Activated naive CD8-positive, alpha-beta T cell (primary cell): ENCODE results near the gene PRPSAP2.

ENCODE experiments used
- H3K27ac Mint-ChIP-seq: one replicate; pipeline ENCODE4 v1.8.0; 2021; ENCODE audit warnings: mixed read lengths
- H3K27me3 Mint-ChIP-seq: one replicate; pipeline ENCODE4 v1.8.0; 2021; ENCODE audit warnings: mixed read lengths
- H3K36me3 Mint-ChIP-seq: one replicate; pipeline ENCODE4 v1.8.0; 2021; ENCODE audit warnings: mixed read lengths
- H3K4me1 Mint-ChIP-seq: one replicate; pipeline ENCODE4 v1.8.0; 2021; ENCODE audit warnings: low read depth, mixed read lengths
- H3K4me3 Mint-ChIP-seq: one replicate; pipeline ENCODE4 v1.8.0; 2021; ENCODE audit warnings: mild to moderate bottlenecking, mixed read lengths
- H3K9me3 Mint-ChIP-seq: one replicate; pipeline ENCODE4 v1.8.0; 2021; ENCODE audit warnings: low read depth, mixed read lengths

Gene PRPSAP2

DNA sequence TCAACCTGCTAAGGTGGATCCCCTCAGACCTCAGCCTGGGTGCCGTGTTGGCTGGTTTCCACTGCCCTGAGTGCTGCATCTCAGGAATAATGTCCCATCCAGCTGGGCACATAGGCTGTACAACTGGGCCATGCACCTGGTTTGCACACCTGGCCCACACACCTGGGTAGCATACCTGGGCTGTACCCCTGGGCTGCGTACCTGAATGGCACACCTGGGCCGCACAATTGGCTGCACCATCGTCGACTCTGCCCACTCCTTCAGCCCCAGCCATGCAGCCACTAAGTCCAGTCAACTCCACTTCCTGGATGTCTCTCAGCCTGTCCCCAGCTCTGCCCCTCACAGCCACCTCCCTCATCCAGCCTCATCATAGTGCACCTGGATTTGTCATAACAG, 101.9 kb downstream of the PRPSAP2 start:
- no peaks in the 10 kb centered on the region for H3K27me3 Mint-ChIP-seq
- peaks cover 35% of the 10 kb centered on the region for H3K4me1 Mint-ChIP-seq
- no peaks in the 10 kb centered on the region for H3K36me3 Mint-ChIP-seq
- no peak overlapping the region for H3K27ac Mint-ChIP-seq
- no peak overlapping the region for H3K4me3 Mint-ChIP-seq
- H3K9me3 Mint-ChIP-seq: no peaks in the 10 kb centered on the region

DNA sequence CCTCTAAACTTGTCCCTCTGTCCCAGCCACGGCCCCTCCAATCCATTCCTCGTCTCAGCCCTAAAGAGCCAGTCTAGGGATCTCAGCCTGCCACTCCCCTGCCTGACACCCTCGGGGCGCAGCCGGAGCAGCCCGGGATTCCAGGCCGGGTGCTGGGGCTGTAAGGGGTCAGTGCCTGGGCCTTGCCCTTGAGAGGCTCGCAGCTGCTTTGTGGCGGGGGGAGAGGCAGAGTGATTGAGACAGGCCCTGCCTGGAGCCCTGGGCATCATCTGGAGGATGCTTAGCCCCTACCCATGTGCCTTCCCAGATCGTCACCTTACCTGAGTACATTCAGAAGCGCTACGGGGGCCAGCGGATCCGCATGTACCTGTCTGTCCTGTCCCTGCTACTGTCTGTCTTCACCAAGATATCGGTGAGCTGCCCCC, 102.3 kb downstream of the PRPSAP2 start:
- peaks cover 32% of the 10 kb centered on the region for H3K4me1 Mint-ChIP-seq
- no peaks in the 10 kb centered on the region for H3K27me3 Mint-ChIP-seq
- H3K4me3 Mint-ChIP-seq: no peak overlapping the region
- no peaks in the 10 kb centered on the region for H3K9me3 Mint-ChIP-seq
- H3K27ac Mint-ChIP-seq: no peak overlapping the region
- H3K36me3 Mint-ChIP-seq: no peaks in the 10 kb centered on the region

DNA sequence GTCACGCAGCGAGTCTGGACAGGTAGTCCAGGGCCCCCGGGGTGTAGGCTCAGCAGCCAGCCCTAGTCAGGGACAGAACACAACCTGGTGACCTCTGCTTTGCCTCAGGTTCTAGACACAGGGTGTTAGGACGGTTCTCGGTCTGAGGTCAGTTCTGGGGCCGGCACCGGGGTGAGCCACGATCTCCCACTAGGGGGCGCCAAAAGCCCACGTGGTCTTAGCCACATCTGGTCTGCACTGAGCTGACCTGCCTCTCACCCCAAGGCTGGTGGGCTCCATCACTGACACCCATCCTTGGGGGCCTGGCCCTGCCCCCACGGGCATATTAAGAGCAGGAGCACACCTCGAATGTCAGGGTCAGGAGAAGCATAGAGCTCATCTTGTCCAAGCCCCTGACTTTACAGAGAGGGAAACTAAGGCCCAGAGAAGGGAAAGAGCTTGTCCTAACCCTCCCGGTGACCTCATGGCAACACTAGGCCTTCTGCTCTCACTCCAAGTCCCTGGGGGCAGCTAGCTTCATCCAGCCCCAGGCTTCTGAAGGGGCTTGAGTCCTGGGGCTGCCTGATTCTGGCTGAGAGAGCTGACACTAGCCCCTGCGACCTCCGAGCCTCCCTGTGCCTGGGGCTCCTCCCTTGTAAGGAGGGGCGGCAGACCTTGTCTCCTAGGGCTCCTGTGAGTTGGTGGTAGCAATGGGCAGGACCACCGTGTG, 103.0 kb downstream of the PRPSAP2 start:
- H3K4me1 Mint-ChIP-seq: peaks cover 28% of the 10 kb centered on the region
- H3K27ac Mint-ChIP-seq: no peak overlapping the region
- H3K9me3 Mint-ChIP-seq: no peaks in the 10 kb centered on the region
- H3K4me3 Mint-ChIP-seq: no peak overlapping the region
- no peaks in the 10 kb centered on the region for H3K27me3 Mint-ChIP-seq
- no peaks in the 10 kb centered on the region for H3K36me3 Mint-ChIP-seq

DNA sequence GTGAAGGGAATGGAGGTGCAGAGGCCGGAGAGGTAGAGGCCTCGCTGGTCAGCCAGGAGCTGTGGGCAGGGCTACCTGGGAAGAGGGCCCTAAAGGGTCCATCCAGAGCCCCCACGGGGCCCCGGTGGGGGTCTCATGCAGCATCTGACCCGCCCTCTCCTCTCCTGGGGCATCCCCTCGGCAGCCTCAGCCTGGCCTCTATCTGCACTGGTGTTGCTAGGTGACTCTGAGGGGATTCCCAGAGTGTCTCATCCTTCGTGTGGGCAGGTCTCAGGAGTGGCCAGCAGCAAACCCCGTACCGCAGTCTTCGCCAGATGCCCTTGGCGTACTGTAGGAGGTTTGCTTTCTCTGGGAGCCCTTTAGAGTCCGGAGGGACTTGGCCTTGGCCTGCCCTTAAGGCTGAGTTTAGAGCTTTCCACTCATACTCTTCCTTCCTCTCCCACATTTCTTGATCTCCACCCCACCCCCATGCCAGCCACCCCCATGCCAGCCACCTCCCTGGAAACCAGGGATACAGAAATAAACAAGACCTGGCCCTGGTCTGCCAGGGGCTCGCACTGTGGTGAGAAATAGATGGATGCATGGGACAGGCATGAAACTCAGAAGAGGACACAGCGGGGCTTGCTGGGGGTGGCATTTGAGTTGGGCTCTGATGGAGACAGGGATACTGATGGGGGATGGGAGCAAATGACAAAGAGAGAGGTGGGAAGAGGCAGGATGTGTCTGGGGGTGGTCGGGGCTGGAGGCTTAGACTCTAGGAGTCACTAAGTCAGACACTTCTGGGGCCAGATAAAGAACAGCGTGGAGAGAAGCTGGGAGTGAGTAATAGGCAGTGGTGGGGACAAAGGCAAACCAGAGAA, 103.9 kb downstream of the PRPSAP2 start:
- Mint-ChIP-seq H3K9me3 (no peaks in the 10 kb centered on the region), H3K36me3 (no peaks in the 10 kb centered on the region), H3K4me1 (peaks cover 22% of the 10 kb centered on the region), H3K27ac (no peak overlapping the region), H3K4me3 (no peak overlapping the region), H3K27me3 (no peaks in the 10 kb centered on the region)

DNA sequence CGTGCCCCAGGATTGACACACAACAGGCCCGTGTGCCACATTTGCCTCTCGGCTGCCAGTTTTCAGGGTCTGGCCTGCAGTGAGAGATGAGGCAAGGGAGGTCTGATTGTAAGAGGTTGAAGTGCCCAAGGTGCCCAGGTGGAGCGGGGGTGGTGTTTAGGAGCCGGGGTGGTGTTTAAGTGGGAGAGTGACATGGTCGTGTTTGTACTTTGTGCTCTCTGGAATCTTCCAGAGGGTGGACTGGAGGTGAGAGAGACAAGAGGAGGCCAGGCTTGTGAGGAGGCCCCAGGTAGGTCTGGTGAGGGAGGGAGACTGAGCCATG, 104.5 kb downstream of the PRPSAP2 start:
- no peak overlapping the region for H3K4me3 Mint-ChIP-seq

DNA sequence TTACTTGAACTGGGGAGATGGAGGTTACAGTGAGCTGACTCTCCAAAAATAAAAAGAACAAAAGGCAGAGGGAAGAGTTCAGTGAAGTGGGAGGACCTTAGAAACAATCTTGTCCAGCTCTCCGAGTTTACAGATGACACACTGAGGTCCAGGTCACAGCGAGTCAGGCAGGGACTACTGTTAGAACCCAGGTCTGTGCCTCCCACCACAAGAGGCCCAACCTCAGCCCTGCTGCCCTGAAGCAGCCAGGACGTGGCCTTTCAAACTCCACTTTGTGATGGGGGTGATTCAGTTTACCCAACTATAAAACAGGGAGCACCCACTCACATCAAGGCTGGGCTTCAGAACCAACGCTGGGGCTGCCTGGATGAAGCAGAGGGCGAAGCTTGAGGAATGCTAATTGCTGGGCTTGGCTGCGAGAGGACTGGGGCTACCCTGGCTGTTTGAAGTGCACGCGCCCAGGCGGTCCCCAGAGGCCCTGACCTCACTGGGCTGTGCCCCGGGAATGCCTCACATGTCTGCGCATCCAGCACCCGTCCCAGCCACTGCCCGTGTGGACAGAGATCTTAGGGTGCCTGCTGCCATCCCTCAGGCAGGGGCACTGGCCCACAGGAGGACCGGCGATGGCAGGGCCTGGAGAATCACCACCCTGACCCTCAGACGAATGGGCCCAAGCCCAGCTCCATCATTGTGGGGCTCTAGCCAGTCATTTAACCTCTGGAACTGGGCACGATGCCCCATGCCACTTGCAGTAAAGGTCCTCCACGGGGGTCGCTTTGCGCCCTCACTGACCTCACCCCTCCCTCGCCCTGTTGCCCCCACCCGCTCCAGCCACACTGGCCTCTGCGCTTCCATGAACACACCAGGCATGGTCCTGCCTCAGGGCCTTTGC, 105.4 kb downstream of the PRPSAP2 start:
- no peaks in the 10 kb centered on the region for H3K9me3 Mint-ChIP-seq
- H3K27ac Mint-ChIP-seq: no peak overlapping the region
- H3K4me1 Mint-ChIP-seq: peaks cover 17% of the 10 kb centered on the region
- H3K27me3 Mint-ChIP-seq: no peaks in the 10 kb centered on the region
- no peaks in the 10 kb centered on the region for H3K36me3 Mint-ChIP-seq
- no peak overlapping the region for H3K4me3 Mint-ChIP-seq

More for the DNA sequence above, 104.5 kb downstream of the PRPSAP2 start:
- no peak overlapping the region for H3K27ac Mint-ChIP-seq
- H3K4me1 Mint-ChIP-seq: peaks cover 20% of the 10 kb centered on the region
- no peaks in the 10 kb centered on the region for H3K27me3 Mint-ChIP-seq
- H3K9me3 Mint-ChIP-seq: no peaks in the 10 kb centered on the region
- H3K36me3 Mint-ChIP-seq: no peaks in the 10 kb centered on the region

DNA sequence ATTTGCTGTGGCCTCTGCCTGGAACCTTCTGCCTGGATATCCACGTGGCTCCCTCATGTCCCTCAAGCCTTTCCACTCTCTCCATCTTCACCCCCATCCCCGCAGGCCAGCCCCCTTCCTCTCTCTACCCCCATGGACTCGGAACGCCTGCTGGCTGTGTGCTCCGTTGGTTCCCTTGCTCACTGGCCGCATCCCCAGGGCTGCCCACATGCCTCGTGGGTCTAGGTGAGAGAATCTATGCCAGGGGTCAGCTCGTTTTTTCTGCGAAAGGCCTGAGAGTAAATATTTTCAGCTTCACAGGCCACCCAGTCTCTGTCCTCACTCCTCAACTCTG, 106.1 kb downstream of the PRPSAP2 start:
- Mint-ChIP-seq H3K9me3 (no peaks in the 10 kb centered on the region), H3K36me3 (no peaks in the 10 kb centered on the region), H3K27ac (no peak overlapping the region), H3K4me1 (peaks cover 17% of the 10 kb centered on the region), H3K4me3 (no peak overlapping the region), H3K27me3 (no peaks in the 10 kb centered on the region)

DNA sequence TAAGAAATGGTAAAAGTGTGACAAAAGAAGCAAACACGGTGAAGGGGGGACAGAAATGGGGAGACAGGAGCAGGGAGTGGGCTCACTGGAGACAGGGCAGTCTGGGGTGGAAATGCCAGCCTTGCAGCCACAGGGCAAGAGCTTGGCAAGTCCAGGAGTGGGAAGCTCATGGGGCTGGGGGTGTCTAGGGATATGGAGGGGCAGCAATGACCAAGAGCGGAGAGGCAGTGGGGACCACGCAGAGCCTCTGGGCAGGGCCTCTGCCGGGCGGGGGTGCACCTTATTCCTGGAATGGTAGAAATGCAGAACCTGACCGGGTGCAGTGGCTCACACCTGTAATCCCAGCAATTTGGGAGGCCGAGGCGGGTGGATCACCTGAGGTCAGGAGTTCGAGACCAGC, 106.6 kb downstream of the PRPSAP2 start:
- Mint-ChIP-seq H3K27ac (no peak overlapping the region), H3K27me3 (no peaks in the 10 kb centered on the region), H3K36me3 (no peaks in the 10 kb centered on the region), H3K4me3 (no peak overlapping the region), H3K4me1 (peaks cover 17% of the 10 kb centered on the region), H3K9me3 (no peaks in the 10 kb centered on the region)

DNA sequence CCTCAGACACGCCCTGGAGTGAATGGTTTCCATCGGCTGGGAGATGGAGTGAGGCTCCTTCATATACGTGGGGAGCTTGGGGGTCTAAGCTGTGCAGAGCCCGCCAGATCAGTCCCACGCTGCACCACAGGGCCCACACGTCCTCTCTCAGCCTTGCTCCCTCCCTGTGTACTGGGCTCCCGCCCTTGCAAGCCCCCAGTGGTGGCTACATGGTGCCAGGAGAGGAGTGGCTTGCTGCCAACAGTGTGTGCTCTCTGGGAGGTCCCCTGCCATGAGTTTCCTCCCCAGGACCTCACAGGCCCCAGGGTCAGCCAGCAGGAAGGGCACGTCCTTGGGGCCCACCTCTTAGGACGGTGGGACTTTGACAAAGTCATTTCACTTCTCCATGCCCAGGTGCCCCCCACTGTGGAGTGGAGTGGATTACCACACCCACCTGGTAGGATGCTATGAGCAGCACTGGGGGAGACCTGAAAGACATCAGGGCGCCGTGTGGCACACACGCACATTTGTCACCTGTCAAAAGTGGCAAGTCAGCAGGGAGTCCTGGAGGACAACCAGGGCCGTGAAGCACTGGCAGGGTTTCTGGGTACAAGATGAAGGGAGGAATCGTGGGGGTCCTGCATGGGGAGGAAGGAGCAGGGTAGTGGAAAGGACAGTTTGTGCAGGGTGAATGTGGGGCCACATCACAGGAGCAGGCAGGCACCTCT, 107.8 kb downstream of the PRPSAP2 start:
- H3K9me3 Mint-ChIP-seq: no peaks in the 10 kb centered on the region
- H3K36me3 Mint-ChIP-seq: peaks cover 2% of the 10 kb centered on the region
- no peak overlapping the region for H3K4me3 Mint-ChIP-seq
- H3K27ac Mint-ChIP-seq: no peak overlapping the region
- no peaks in the 10 kb centered on the region for H3K27me3 Mint-ChIP-seq
- H3K4me1 Mint-ChIP-seq: peaks cover 15% of the 10 kb centered on the region

DNA sequence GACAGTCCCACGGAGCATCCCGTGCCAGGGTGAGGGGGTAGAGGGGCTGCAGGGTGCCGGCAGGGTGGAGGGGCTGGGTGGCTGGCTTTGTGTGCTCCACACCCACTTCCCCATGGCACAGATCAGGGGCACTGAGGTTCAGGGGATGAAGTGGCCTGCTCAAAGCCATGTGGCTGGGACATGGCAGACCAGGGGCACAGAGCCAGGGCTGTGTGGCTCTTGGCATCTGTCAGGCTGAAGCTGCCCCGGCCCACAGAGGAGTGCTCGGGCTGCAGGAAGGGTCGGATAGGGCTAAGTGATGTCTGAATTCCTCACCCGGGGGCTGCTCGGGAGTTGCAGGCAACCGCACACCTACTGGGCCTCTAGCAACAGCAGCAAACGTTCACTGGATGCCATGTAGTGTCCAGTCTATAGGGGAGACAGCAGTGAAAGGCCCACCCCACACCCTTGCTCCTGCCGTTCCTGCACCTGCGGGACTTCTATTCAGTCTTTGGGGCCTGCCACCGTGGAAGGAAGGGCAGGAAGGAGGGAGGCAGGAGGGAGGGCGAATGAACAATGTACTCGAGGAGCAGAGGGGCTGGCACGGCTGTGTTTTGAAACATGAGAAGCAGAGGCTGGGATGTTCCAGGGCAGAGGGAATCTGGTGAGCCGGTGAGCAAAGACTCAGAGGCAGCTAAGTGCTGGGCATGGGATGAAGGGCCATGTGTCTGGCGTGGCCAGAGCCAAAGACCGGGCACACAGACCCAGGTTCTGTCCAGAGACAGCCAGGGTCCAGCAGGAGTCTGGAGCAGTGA, 109.1 kb downstream of the PRPSAP2 start:
- Mint-ChIP-seq H3K4me3 (no peak overlapping the region), H3K27me3 (no peaks in the 10 kb centered on the region), H3K36me3 (peaks cover 2% of the 10 kb centered on the region), H3K27ac (no peak overlapping the region), H3K4me1 (peaks cover 6% of the 10 kb centered on the region), H3K9me3 (no peaks in the 10 kb centered on the region)

DNA sequence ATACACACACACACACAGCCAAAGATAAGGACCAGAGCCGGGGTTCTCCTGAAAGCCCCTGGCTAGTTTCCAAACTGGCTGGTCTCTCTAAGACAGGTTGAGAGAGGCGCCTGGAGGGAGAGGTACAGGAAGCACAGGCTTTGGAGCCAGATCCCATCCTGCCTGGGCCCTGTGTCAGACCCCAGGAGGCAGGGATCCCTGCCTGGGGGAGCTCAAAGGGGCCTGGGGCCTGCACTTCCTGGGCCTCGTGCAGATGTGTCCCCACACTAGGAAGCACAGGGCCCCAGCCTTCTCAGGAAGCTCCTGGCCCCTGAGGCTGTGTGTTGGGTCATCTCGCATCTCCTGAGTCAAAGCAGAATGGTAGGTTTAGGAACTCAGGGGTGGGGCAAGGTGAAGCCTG, 110.0 kb downstream of the PRPSAP2 start:
- peaks cover 2% of the 10 kb centered on the region for H3K36me3 Mint-ChIP-seq
- no peaks in the 10 kb centered on the region for H3K27me3 Mint-ChIP-seq
- no peak overlapping the region for H3K27ac Mint-ChIP-seq
- H3K4me3 Mint-ChIP-seq: no peak overlapping the region
- H3K9me3 Mint-ChIP-seq: no peaks in the 10 kb centered on the region
- H3K4me1 Mint-ChIP-seq: peaks cover 2% of the 10 kb centered on the region

DNA sequence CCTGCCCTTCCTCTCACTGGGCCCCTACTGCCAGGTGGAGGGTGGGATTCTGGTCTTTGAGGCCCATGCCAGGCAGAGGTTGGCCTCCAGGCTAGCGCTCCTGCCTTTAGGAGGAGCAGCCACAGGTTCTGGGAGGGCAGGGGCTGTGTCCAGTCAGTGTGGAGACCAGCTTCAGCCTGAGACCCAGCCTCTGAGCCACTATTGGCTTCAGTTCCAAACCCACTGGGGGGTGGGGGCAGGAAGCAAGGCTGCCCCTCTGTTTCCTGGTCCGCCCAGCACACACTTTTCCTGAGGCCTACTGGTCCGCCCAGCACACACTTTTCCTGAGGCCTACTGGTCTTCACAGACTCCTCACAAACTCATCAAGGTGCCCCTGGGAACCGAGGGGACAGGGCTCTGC, 110.4 kb downstream of the PRPSAP2 start:
- no peak overlapping the region for H3K27ac Mint-ChIP-seq
- peaks cover 2% of the 10 kb centered on the region for H3K4me1 Mint-ChIP-seq
- no peaks in the 10 kb centered on the region for H3K9me3 Mint-ChIP-seq
- no peak overlapping the region for H3K4me3 Mint-ChIP-seq
- H3K27me3 Mint-ChIP-seq: no peaks in the 10 kb centered on the region
- H3K36me3 Mint-ChIP-seq: peaks cover 2% of the 10 kb centered on the region

DNA sequence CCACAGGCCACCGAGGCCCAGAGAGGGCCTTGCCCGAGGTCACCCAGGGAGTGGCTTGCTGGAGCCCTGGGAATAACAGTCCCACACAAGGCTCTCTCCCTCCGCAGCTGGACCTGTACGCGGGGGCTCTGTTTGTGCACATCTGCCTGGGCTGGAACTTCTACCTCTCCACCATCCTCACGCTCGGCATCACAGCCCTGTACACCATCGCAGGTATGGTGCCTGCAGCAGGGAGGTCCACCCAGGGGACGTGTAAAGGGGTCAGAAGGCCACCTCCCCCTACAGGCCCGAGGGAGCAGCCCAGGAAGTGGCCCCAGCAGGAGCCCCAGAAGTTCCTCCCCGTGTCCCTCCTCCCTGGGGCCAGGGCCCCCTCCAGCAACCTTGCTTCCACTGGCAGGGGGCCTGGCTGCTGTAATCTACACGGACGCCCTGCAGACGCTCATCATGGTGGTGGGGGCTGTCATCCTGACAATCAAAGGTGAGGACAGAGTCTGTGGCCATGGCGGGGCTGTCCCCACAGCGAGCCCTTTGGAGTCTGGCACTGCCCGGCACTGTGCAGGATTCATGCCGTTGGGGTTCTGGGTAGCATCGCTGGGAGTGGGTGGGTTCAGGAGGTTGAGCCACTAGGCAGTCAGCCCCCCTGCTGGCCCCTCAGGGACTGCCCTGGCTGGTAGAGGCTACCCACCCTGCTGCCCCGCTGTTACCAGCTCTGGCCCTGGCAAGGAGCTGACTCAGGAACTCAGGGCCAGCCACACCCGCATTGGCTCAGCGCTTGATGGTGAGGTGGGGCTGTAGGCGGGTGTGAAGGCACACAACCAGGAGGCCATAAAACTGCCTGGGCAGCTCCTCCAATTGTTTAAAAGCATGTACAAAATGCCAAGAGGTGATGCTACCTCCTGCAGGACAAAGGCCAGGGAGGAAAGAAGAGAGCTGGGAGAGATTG, 111.3 kb downstream of the PRPSAP2 start:
- Mint-ChIP-seq H3K9me3 (no peaks in the 10 kb centered on the region), H3K4me1 (peaks cover 2% of the 10 kb centered on the region), H3K27me3 (no peaks in the 10 kb centered on the region), H3K4me3 (no peak overlapping the region), H3K36me3 (peaks cover 2% of the 10 kb centered on the region), H3K27ac (no peak overlapping the region)
